PFSK-1 (cell line): Measurements from ENCODE around the gene RABGAP1L.

Source experiments
- POLR2AphosphoS5 ChIP-seq: IDR thresholded peaks from 2 replicates; pipeline ENCODE4 v1.6.1; 2012; ENCODE audit warnings: low read depth, mild to moderate bottlenecking, control low read depth, low read length, moderate library complexity
- TAF1 ChIP-seq: IDR thresholded peaks from 2 replicates; pipeline ENCODE4 v1.6.1; 2012; ENCODE audit warnings: low read length, control low read depth, borderline replicate concordance; ENCODE audit not compliant: insufficient read depth

DNA sequence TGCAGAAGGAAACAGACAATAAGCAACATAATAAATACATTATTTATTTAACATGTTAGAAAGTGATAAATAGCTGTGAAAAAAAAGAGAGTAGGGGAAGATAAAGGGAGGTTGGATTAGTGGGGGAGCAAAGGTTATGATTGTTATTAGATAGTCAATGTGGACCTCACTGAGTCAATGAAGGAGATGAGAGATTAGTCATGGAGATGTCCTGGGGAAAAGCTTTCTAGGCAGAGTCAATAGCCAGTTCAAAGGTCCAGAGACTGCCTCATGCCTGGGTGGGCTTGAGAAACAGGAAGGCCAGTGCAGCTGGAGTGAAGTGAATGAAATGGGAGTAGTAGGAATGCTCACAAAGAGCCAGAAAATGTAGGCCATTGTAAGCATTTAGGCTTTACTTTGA, 653.3 kb downstream of the RABGAP1L start:
- no peak for TF ChIP-seq TAF1
- TF ChIP-seq POLR2AphosphoS5 = no peak
